Epithelial cell of esophagus (primary cell): ENCODE data around the gene CSMD2.

Experiments
- DNase-seq: peaks from one replicate; pipeline ENCODE4 v3.0.0; 2010; ENCODE audit warnings: low read depth
- H3K4me3 ChIP-seq: 2 replicates; pipeline ENCODE4 v1.5.1; 2011; ENCODE audit warnings: mild to moderate bottlenecking, low read length, control low read depth
- TF ChIP-seq, protein P1 (sequence below): IDR thresholded peaks from 2 replicates; pipeline ENCODE4 v1.5.1; 2011; ENCODE audit warnings: low read depth, mild to moderate bottlenecking, low read length, control low read depth, inconsistent platforms; ENCODE audit not compliant: insufficient read depth; ENCODE audit errors: missing control alignments

CSMD2 gene

DNA sequence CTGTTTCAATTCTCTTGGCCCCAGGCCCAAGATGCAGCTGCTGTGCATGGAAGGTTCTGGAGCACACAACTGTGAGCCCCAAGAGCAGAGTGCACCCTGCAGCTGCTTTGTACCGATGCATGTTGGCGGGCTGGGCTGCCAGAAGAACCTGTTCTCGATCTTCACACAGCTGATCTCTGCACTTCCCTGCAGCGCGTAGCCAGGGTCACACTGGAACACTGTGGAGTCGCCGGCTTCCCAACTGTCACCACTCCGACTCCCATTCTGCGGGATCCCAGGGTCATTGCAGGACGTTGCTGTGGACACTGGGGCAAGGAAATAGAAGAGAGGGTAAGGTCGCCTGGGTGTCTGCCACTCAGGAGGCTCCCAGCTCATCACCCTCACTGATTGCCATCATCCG lies 507.2 kb downstream of the CSMD2 start:
- TF ChIP-seq, protein P1, sequence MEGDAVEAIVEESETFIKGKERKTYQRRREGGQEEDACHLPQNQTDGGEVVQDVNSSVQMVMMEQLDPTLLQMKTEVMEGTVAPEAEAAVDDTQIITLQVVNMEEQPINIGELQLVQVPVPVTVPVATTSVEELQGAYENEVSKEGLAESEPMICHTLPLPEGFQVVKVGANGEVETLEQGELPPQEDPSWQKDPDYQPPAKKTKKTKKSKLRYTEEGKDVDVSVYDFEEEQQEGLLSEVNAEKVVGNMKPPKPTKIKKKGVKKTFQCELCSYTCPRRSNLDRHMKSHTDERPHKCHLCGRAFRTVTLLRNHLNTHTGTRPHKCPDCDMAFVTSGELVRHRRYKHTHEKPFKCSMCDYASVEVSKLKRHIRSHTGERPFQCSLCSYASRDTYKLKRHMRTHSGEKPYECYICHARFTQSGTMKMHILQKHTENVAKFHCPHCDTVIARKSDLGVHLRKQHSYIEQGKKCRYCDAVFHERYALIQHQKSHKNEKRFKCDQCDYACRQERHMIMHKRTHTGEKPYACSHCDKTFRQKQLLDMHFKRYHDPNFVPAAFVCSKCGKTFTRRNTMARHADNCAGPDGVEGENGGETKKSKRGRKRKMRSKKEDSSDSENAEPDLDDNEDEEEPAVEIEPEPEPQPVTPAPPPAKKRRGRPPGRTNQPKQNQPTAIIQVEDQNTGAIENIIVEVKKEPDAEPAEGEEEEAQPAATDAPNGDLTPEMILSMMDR: no peak
- no peak for DNase-seq
- H3K4me3 ChIP-seq: no peak overlapping the region

DNA sequence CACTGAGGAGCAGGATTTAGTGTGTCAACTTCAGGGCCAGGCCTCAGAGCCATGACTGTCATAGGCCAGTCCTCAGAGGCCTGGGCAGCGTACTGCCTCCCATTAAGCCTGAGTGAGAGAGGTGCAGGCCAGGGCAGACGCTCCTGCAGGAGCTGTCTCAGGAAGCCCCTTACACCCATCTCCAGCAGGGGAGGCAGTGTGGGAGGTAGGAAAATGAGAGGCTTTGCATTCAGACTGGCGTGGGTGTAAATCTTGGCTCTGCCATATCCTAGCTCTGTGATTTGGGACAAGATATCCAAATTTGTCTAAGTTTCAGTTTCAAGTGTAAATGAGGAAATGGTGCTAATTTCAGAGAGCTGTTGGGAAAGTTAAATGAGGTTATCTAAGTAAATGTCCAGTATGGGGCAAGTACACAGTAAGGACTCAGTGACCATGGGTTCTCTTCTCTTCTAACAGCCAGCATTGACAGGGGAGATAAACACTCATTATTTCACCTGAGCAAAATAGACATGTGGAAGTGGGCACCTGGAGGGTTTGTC lies 508.5 kb downstream of the CSMD2 start:
- no peak for DNase-seq
- TF ChIP-seq, protein P1: no peak
- H3K4me3 ChIP-seq: no peak overlapping the region

DNA sequence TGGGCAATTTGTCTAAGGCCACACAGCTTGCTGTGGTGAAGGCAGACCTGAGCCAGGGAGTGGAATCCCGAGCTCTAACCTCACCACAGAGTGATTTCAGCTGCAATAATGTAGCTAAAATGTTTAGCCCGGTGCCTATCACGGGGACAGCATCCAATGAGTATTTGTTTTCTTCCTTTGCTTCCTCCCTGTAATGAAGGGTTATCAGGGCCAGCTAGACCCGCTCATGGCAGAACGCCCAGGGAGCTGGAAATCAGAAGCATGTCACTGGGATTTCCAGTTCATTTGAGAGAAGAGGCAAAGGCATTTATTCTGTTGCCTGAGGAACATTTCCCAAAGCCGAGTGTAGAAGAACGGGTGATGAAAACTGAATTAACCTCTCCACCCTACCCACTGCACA lies 509.5 kb downstream of the CSMD2 start:
- DNase-seq: no peak
- H3K4me3 ChIP-seq: no peak overlapping the region
- TF ChIP-seq, protein P1: no peak

DNA sequence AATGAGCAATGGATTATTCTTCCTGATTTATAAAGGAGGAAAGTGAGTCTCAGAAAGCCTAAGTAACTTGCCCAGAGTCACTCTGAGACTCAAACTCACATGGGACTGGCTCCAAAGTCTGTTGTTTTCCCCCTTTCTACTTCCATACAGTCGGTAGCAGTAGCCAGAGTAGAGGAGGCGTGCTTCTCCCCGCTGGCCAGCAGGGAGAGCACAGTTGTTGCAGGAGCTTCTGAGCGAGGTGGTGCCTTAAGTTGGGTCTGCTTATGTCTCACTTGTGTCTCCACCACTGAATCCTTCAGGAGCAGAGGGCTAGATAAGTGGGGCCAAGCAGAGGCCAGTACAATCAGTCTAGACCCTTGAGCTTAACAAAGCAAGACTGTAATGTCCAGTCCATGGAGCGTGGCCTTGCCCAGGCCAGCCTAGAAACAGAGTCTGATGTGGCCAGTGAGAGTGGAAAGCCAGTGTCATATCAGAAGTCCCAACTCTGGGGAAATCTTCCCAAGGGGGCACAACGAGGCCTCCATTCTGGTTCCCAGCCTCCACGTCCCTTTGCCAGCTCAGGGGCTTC lies 510.7 kb downstream of the CSMD2 start:
- H3K4me3 ChIP-seq: no peak overlapping the region
- TF ChIP-seq, protein P1: peak; percentile 13
- no peak for DNase-seq

DNA sequence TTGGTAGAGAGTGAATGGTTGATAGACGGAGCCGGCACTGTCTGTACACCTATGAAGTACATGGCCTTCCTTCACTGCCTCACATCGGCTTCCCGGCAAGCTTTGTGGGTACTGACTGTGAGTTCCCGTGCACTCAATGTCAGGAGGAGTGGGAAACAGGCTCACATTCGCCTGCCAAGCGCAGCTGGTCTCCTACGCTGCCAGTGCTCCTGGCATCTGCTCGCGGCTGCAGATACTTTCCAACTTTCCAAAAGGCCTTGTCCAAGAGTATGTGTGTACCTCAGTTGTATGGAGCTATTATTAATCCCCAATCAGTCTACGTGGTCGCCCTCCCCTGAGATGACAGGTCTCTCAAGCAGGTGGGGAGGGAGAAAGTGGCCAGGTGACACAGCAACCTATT lies 511.8 kb downstream of the CSMD2 start:
- TF ChIP-seq, protein P1: no peak
- no peak for DNase-seq
- H3K4me3 ChIP-seq: no peak overlapping the region

DNA sequence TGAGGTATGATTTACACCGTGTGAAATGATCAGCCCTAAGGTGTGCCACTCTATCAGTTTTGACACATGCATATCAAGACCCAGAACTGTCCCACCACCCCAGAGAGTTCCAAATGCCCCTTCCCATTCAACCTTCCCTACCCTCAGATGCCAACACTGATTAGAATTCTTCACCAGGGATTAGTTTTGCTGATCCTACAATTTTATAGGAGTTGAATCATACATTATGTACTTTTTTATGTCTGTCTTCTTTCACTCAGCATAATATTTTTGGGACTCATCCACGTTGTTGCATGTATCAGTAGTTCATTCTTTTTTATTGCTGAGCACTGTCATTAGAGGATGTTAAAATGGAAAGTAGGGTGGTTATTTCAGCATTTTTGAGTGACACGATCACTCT lies 514.3 kb downstream of the CSMD2 start:
- DNase-seq: no peak
- no peak overlapping the region for H3K4me3 ChIP-seq
- TF ChIP-seq, protein P1: no peak

DNA sequence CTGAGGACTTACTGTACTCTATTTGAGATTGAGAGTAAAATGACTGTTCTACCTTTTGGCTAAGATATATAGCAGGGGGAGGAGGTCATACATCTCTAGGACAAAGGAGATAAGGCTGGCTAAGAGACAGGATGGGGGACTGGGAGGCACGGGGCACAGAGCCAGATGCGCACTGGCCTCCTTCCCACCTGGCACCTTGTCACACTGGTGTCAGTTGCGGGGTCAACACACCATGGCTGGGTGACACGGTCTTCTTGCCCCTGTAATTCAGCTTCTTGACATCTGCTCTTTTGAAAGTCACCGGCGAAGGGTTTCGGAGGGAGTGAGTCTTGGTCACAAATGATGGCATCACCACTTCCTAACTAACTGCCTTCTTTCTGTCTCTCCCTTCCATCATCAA lies 515.3 kb downstream of the CSMD2 start:
- no peak overlapping the region for H3K4me3 ChIP-seq
- TF ChIP-seq, protein P1: no peak
- no peak for DNase-seq
